Bronchial epithelial cell (primary cell): Measurements from ENCODE around the gene SLC7A10. TPM values are rescaled to one million over a fixed set of nuclear protein-coding genes. Genes with fewer than 3 reads are reported as not detected.

Experiments
- DNase-seq: peaks from one replicate; pipeline ENCODE4 v3.0.0-alpha.2; 2010; ENCODE audit warnings: low read depth
- FAIRE-seq: peaks from 2 replicates; lab custom pipeline; 2011; peaks lifted over from hg19 to GRCh38; lab: Jason Lieb, UNC
- H3K27me3 ChIP-seq: 2 replicates; pipeline ENCODE4 v1.5.1; 2011; ENCODE audit warnings: low read length; ENCODE audit not compliant: control insufficient read depth, insufficient read depth
- H3K36me3 ChIP-seq: 2 replicates; pipeline ENCODE4 v1.5.1; 2011; ENCODE audit warnings: low read length; ENCODE audit not compliant: control insufficient read depth, insufficient read depth
- H3K4me3 ChIP-seq: 2 replicates; pipeline ENCODE4 v1.5.1; 2011; ENCODE audit warnings: mild to moderate bottlenecking, low read depth, low read length, control low read depth
- CTCF ChIP-seq: IDR thresholded peaks from 2 replicates; pipeline ENCODE4 v1.5.1; 2011; ENCODE audit warnings: mild to moderate bottlenecking, moderate library complexity, low read length, control low read depth, inconsistent platforms; ENCODE audit not compliant: insufficient read depth, severe bottlenecking
- total RNA-seq: library from RNA; depleted of rRNA; stranded (reverse); fragments of >200 nt; gene quantifications from 2 replicates; pipeline ENCODE4 v1.2.1, GENCODE V29; 2014

The SLC7A10 gene
- total RNA-seq, 1 donor from 2014 or later: not detected

- H3K27me3 ChIP-seq: no peaks in the 10 kb centered on the region
- no peaks in the 10 kb centered on the region for H3K36me3 ChIP-seq
- no peak for DNase-seq
- FAIRE-seq: no peak
- no peak for TF ChIP-seq CTCF
- H3K4me3 ChIP-seq: no peak overlapping the region
These were observed 45.1 kb upstream of the SLC7A10 start for GRCh38 chr19:33270769-33271168.

GRCh38 chr19:33269016-33269415 is 43.4 kb upstream of the SLC7A10 start:
- H3K36me3 ChIP-seq: no peaks in the 10 kb centered on the region
- no peak for TF ChIP-seq CTCF
- H3K4me3 ChIP-seq: no peak overlapping the region
- FAIRE-seq (no peak), DNase-seq (no peak)
- H3K27me3 ChIP-seq: no peaks in the 10 kb centered on the region

- H3K4me3 ChIP-seq: no peak overlapping the region
- no peak for DNase-seq
- no peak for FAIRE-seq
- no peaks in the 10 kb centered on the region for H3K36me3 ChIP-seq
- no peak for TF ChIP-seq CTCF
- no peaks in the 10 kb centered on the region for H3K27me3 ChIP-seq
These were observed 42.7 kb upstream of the SLC7A10 start for GRCh38 chr19:33268162-33268991.

GRCh38 chr19:33267706-33268105 is 42.1 kb upstream of the SLC7A10 start:
- Histone ChIP-seq H3K4me3 (no peak overlapping the region), H3K36me3 (no peaks in the 10 kb centered on the region), H3K27me3 (no peaks in the 10 kb centered on the region)
- TF ChIP-seq CTCF: no peak
- FAIRE-seq: no peak
- no peak for DNase-seq

- DNase-seq: no peak
- FAIRE-seq: no peak
These were observed 41.4 kb upstream of the SLC7A10 start for GRCh38 chr19:33266974-33267484.

More at GRCh38 chr19:33266974-33267484, 41.4 kb upstream of the SLC7A10 start:
- H3K27me3 ChIP-seq: no peaks in the 10 kb centered on the region
- H3K4me3 ChIP-seq: no peak overlapping the region
- no peaks in the 10 kb centered on the region for H3K36me3 ChIP-seq
- TF ChIP-seq CTCF: no peak
